HCT116 (cell line): ENCODE measurements around the gene TECPR1.

Source experiments
- CEBPB ChIP-seq: IDR thresholded peaks from 2 replicates; pipeline ENCODE4 v1.6.1; 2012; ENCODE audit warnings: low read depth
- CTCF ChIP-seq, 3 experiments: fragments of 200-600 bp in 1 of 3; sonication (generic) in 1 of 3; IDR thresholded peaks in 2 of 3; conservative IDR thresholded peaks in 1 of 3; 2 replicates each; pipeline ENCODE4 v1.5.1; 2012 to 2017; ENCODE audit warnings: low read depth in 2 of 3, low read length in 2 of 3, antibody characterized with exemption in 1 of 3, borderline replicate concordance in 1 of 3, control low read depth in 1 of 3, mild to moderate bottlenecking in 1 of 3, mixed read lengths in 1 of 3, mixed run types in 1 of 3, moderate library complexity in 1 of 3; ENCODE audit not compliant: insufficient read depth in 1 of 3
- EGR1 ChIP-seq: IDR thresholded peaks from 2 replicates; pipeline ENCODE4 v1.6.1; 2012; ENCODE audit warnings: low read depth
- ELF1 ChIP-seq: IDR thresholded peaks from 2 replicates; pipeline ENCODE4 v1.6.1; 2012; ENCODE audit warnings: low read depth, borderline replicate concordance
- EZH2 ChIP-seq: fragments of 200-600 bp; sonication (generic); IDR thresholded peaks from 2 replicates; pipeline ENCODE4 v1.6.1; 2017; ENCODE audit warnings: antibody characterized with exemption, mixed run types
- EZH2phosphoT487 ChIP-seq: fragments of 200-600 bp; IDR thresholded peaks from 2 replicates; pipeline ENCODE4 v1.6.1; 2018; ENCODE audit warnings: antibody characterized with exemption, borderline replicate concordance
- MAX ChIP-seq: IDR thresholded peaks from 2 replicates; pipeline ENCODE4 v1.6.1; 2012
- POLR2A ChIP-seq: IDR thresholded peaks from 2 replicates; pipeline ENCODE4 v1.7.0; 2011; ENCODE audit warnings: borderline replicate concordance; ENCODE audit not compliant: insufficient read depth, insufficient read length; ENCODE audit errors: extremely low read depth
- POLR2AphosphoS5 ChIP-seq: IDR thresholded peaks from 2 replicates; pipeline ENCODE4 v1.6.1; 2011; ENCODE audit warnings: mild to moderate bottlenecking, low read depth, low read length, moderate library complexity
- SIN3A ChIP-seq: IDR thresholded peaks from 2 replicates; pipeline ENCODE4 v1.6.1; 2012; ENCODE audit warnings: low read depth
- SRF ChIP-seq: IDR thresholded peaks from 2 replicates; pipeline ENCODE4 v1.6.1; 2012; ENCODE audit warnings: low read depth
- TCF7L2 ChIP-seq: IDR thresholded peaks from 2 replicates; pipeline ENCODE4 v1.7.0; 2011; ENCODE audit warnings: borderline replicate concordance, inconsistent platforms; ENCODE audit not compliant: insufficient read depth, insufficient read length; ENCODE audit errors: extremely low read depth
- YY1 ChIP-seq: IDR thresholded peaks from 2 replicates; pipeline ENCODE4 v1.6.1; 2011; ENCODE audit warnings: low read length, low read depth, moderate library complexity, mild to moderate bottlenecking; ENCODE audit not compliant: insufficient replicate concordance; ENCODE audit errors: extremely low read depth
- ZFX ChIP-seq: fragments of 450-650 bp; IDR thresholded peaks from 2 replicates; pipeline ENCODE4 v1.6.1; 2017

GRCh38 chr7:98186452-98187137 lies 65.4 kb downstream of the TECPR1 start:
- TF ChIP-seq POLR2A, result no peak
- TF ChIP-seq CTCF (IDR thresholded peaks at IDR 0.05 in 2 of 3, conservative IDR thresholded peaks at IDR 0.05 in 1 of 3; ENCODE audit: borderline replicate concordance in 1 of 3, insufficient read depth in 1 of 3, low read depth in 2 of 3, low read length in 2 of 3), result no peak
- no peak for TF ChIP-seq ZFX
- TF ChIP-seq POLR2AphosphoS5, result no peak
- TF ChIP-seq EZH2, result no peak
- TF ChIP-seq SIN3A, result no peak
- TF ChIP-seq CEBPB, result no peak
- TF ChIP-seq EGR1, result no peak
- no peak for TF ChIP-seq YY1
- no peak for TF ChIP-seq ELF1
- no peak for TF ChIP-seq MAX
- TF ChIP-seq EZH2phosphoT487, result no peak
- no peak for TF ChIP-seq SRF
- TF ChIP-seq TCF7L2, result no peak
